SIG-M5 treated with dmso at 0.1 percent for 504 hours (cell line): ENCODE results near the gene RIN2.

Source experiments
- DNase-seq: peaks from one replicate; lab custom pipeline; 2025; ENCODE audit not compliant: unreplicated experiment; lab: John Stamatoyannopoulos, UW

RIN2 gene

GRCh38 chr20:19761841-19762240, 3.8 kb downstream of the RIN2 start:
- no peak for DNase-seq

DNA sequence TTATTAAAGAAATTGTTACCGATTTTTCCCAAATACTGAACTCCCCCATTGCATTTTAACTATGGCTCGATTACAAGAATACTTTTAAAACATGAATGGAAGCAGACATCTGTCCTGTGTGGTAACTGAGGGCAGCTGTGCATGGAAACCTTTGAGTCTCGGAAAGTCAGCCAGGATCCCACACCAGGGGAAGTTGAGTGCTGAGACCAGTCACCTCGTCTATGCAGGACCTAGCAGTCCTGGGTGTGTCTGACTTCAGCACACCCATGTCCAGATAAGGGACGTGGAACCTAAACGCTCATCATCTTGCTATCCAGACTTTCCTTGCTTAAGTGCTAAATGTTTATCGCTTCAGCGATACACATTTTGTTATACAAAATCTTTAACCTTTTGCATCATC, 6.1 kb downstream of the RIN2 start:
- DNase-seq: no peak

GRCh38 chr20:19765266-19765665, 7.2 kb downstream of the RIN2 start:
- no peak for DNase-seq

DNA sequence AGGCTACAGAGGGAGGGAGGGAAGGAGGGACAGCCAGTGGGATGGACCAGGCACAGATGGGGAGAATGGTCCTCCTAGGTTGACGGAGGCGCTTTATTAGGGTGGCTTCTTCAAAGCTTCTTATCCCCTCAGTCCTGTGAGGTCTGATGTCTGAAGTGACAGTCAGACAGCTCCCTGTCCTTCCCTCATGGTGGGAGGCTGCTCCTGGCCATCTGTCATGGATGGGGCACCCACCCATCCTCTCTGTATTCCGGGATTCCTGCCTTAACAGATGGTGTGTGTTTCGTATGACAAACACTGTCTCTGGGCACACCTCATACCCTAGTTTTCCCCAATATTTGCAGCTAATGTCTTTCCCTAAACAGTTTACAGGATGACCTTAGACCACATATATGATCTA, 7.9 kb downstream of the RIN2 start:
- DNase-seq: no peak

- DNase-seq: peak; percentile 72
Observed at GRCh38 chr20:19767070-19767469, 9.0 kb downstream of the RIN2 start.

DNA sequence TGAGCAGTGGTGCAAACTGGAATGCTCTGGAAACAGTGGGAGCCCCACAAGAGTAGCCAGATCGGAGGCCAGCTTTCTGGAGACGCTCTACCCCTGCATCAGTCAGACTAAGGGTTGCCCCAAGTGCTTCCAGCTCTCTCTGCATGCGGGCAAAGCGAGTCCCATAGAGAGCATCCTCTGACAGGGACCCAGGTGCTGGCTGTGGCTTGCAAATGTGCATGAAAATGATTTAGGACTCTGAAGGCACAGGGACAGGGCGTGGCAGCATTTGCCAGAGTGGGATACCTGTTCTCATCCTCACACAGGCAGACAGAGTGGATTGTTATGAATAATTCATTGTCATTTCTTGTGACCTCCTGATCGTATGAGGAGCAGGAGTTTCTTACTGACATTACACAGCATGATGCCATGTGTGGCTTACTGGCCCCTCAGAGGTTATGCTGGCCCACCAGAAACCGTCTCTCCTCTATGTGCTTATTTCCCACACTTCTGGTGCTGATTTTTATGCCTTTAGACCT, 10.3 kb downstream of the RIN2 start:
- no peak for DNase-seq

GRCh38 chr20:19769507-19769906, 11.4 kb downstream of the RIN2 start:
- DNase-seq: no peak

DNA sequence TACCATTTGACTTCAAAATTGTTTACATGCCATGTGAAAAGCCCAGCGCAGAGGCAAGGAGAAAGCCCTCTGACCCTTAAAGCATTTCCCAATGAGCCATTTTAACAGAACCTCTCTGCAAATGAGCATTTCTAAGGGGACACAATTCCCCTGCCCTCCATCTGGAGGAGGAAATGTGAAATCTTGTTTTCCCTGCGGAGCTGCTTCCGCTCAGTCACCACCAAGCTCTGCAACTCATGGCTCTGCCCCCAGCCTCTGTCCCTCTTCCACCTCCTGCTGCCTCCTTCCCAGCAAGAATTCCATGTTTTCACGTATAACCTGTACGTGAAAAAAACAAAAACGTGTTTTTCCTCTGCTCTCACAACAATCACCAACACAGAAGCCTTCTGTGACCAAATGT, 12.3 kb downstream of the RIN2 start:
- DNase-seq: no peak

- no peak for DNase-seq
Observed at GRCh38 chr20:19771031-19771430, 13.0 kb downstream of the RIN2 start.

GRCh38 chr20:19773471-19773870, 15.4 kb downstream of the RIN2 start:
- DNase-seq: no peak

DNA sequence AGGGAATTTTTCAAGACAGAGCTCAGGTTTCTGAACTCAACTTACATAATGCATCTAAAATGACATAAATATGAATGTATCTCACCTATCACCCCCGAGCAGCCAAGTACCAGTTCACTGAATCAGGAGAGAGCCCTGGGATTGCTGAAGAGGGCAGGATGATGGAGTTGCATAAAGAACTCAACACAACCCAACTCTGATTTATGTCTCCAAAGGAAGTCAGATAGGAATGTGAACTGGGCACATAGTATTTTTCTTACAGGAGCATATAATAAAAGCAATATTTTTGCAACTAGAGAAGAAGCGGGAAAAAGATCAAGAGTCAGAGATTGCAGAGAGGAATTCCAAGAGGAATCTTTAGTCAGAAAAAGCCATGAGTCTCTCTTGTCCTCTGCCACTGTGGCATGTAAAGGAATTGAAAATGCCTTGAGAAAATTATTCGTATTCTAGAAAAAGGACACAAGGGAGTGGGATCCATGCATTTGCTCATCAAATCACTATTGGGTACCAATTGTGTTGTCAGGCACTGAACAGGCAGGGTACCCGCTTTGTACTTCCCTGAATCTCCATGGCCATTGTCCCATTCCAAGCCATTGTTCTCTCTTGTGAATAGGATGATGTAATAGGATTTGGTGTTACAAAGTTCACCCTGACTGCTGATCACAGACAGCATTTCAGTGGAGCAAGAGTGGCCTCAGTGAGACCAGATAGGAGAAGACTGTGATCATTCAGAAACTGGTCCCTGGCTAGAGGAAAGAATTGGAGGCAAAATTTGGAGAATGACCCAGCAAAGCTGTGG, 16.3 kb downstream of the RIN2 start:
- DNase-seq: no peak

GRCh38 chr20:19775353-19776253, 17.5 kb downstream of the RIN2 start:
- DNase-seq: peak; percentile 67

GRCh38 chr20:19777315-19777714, 19.3 kb downstream of the RIN2 start:
- DNase-seq: no peak

DNA sequence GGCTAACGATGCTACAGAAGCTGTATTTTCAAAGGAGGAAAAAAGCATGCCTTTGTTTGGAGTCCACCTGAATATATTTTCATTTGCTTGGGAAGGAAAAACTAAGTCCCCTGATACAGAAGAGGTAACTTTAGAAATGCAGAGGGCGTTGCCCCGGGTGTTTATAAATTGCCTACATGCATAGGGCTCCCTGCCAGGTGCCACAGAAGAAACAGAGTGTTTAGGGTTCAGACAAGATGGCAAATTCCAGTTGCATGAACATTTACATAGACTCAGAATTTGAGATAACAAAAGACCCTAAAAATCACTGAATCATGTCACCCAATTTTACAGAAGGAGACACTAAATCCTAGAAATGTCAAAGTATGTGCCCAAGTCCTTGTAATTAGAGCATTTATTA, 19.9 kb downstream of the RIN2 start:
- no peak for DNase-seq

GRCh38 chr20:19778404-19778803, 20.3 kb downstream of the RIN2 start:
- no peak for DNase-seq

DNA sequence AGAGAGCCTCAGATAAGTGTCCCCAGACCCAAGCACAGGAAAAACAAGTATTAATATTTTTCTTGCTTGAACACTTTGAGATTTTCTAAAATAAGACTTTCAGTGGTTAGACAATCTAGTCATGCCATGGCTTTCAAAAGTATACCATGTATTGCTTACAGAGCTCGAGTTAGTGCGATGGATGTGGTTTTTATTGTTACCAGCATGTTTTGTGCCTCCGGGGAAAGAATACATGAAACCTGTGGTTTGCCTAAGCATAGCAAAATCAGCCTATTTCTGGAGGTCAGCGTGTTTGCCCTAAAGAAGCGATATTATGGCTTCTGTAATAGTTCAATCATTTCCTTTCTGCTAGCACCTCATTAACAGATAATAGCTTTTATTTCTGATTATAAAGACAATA, 21.6 kb downstream of the RIN2 start:
- DNase-seq: no peak

GRCh38 chr20:19780261-19780660, 22.2 kb downstream of the RIN2 start:
- no peak for DNase-seq

DNA sequence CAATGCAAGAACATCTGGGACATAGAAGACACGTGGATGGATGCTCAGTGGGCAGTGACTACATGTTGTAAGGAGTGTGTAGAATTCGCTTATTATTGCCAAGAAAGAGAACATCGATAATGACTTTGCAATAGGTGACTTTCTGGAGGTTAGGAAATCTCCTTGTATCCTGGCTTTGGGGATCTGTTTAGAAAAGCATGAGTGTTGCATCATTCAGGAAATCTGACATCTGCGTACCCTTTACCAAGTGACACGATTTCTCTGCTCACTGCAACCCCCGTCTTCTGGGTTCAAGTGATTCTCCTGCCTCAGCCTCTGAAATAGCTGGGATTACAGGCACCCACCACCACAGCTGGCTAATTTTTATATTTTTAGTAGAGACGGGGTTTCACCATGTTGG, 23.2 kb downstream of the RIN2 start:
- DNase-seq: no peak

GRCh38 chr20:19782669-19783068, 24.6 kb downstream of the RIN2 start:
- no peak for DNase-seq

GRCh38 chr20:19783966-19784401, 25.9 kb downstream of the RIN2 start:
- DNase-seq: peak; percentile 83

- peak; percentile 81 for DNase-seq
Observed at GRCh38 chr20:19784511-19785172, 26.6 kb downstream of the RIN2 start.
